HG03571 (cell line): Measurements from ENCODE around the gene IFI16.
"Not testable (repeated sequence)": the region's sequence is repeated elsewhere in the genome, so short reads cannot be mapped to it uniquely, and the experiment has no call there.

Experiments used
- ATAC-seq: cut with Tn5 transposase; IDR thresholded peaks from one replicate; pipeline ENCODE4 v1.9.1; 2021; ENCODE audit not compliant: unreplicated experiment

The IFI16 gene

DNA sequence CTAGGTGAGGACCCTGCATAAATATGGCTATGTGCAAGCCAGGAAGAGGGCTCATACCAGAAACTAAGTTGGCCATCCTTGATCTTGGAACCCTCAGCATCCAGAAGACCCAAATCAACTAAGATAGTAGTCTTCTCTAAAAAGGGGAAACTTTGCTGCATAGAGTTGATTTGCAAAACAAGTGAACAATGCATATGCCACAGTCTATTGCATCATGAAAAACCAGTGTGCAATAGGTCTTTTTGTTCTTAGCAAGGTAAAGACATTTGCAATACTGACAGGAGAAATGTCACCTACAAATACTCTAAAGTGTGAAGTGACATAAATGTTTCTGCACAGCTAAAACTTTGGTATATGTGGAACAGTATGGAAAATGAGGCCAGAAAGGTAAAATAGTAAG, 2.0 kb upstream of the IFI16 start:
- no peak for ATAC-seq

DNA sequence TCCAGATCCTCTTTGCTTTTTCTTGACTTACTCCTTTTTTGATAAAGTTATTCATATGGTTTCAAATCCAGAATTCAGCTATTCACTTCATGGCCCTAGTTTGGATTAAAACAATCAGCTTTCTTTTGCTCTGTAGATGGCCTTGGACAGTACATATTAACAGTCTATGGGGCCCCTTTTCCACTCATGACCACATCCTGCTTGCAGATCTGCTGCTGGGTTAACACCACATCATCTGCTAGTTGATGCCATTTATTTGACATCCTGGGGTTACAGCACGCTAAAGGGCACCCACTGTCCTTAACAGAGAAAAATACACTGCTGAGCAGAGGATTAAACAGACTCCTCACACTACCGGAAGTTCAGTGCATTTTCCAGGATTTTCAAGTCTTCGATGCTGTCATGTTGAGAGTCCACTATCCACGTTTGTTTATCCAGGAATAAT, 941 bp upstream of the IFI16 start:
- ATAC-seq = peak; percentile 87

DNA sequence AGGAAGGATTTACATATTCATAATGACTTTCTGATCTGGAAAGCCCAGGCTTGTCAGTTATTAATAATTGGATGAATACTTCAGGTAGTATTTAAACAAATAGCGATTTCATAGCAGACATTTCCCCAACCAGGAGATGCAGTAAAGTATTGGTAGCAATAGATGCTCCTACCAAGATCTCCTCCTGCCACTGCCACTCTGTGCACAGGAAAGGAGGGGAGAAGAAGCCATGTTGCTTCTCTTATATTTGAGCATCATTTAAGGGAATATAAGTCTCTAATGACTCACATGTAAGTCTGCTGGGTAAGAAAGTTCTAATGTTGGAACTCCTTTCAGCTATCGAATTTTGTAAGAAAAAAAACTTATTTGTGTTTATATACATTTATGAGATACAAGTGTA, 420 bp upstream of the IFI16 start:
- no peak for ATAC-seq

DNA sequence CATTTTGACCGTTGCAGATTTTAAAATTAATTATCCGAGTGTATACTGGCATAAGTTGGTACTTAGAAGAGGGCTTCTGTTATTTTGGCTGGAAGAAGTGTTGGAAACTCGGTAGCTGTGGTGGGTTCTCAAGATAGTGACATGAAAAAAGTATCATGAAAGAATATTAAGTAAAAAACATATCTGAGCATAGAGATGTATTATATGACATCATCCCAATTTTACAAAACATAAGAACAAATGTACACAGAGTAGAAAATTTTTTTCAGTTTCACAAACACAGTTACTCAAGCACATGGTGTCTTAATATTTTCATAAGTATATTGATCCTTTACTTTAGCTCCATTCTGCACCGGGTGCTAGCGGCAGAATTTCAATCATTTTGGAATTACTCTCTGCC, 684 bp downstream of the IFI16 start:
- ATAC-seq = no peak

DNA sequence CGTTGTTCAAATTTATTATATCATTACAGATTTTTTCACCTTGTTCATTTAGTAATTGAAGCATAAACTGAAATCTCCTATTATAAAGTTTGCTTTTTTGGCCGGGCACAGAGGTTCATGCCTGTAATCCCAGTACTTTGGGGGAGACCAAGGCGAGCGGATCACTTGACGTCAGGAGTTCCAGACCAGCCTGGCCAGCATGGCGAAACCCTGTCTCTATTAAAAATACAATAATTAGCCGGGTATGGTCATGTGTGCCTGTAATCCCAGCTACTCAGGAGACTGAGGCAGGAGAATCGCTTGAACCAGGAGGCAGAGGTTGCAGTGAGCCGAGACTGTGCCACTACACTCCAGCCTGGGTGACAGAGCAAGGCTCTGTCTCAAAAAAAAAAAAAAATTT, 1.3 kb downstream of the IFI16 start:
- ATAC-seq = not testable (repeated sequence)

DNA sequence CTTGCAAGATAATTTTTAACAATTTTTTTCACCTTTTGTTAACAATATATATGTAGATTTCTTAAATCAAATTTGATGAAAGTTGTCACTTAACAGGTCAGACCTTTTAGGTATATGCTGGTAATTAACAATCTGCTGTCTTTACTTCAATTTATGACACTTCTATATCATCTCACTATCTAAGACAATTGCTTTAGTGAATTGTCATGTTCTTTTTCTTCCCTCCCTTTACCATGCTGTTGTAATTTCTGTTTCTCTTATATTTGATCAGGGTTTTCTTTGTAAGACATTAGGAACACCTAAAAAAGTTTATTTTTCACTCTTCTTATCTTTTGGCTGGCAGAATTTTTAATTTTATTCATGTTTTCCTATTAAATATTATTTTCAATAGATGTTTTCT, 2.0 kb downstream of the IFI16 start:
- ATAC-seq = no peak

DNA sequence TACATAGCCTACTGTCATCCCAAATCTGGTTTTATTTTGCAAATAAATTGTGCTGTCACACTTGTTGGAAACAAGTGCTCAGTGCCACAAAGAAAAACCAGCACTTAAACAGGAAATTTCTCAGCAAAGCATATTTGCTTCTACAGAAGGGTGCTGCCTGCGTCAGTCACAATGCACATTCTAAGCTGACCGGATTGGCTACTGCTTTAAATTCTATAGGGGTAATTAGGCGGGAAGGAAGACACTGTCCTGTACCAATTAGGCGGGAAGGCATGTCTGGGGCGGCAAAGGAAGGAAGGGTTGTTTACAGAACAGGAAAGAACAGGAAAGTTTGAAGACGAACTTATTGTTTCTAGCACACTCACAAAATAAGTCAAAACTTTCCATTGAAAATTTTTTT, 2.8 kb downstream of the IFI16 start:
- ATAC-seq = no peak

DNA sequence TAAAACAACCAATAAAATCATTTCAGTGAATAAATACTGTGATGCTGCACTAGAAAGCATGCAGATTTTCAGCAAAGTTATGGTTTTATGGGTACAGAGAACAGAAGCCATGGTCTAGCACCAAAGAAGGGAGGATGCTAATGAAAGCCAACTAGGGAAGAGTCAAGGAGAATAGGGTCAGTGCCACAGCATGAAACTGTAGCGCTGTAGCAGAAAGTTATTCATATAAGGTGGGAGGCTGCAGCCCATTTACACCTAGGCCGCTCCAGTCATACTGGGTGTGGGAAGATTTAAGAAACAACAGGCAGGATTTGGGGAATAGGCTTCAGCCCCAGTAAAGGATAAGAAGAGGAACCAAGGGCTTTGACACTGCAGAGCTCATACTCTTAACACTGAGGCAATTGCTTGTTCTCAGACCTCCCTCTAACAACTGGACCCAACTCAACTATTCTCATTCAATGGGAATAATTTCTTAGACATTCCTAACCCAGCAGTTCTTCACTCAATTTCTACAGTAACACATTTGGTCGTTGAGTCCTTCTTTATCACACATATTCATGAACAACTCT, 4.4 kb downstream of the IFI16 start:
- no peak for ATAC-seq

DNA sequence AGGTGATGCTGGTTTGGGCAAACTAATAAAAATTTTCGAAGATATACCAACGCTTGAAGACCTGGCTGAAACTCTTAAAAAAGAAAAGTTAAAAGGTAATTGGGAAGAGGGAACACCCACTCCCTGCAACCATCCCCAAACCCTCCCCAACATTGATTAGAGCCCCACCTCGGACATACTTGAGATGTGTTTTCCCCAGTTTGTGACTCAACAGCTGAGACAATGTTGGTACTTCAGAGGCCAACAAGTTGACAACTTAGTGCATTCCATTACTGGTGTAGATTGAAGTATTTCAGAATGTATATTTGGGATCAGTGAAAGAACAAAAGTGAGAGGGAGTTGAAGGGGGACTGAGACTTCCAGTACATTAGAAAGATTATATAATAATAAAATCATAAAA, 5.1 kb downstream of the IFI16 start:
- ATAC-seq = no peak

DNA sequence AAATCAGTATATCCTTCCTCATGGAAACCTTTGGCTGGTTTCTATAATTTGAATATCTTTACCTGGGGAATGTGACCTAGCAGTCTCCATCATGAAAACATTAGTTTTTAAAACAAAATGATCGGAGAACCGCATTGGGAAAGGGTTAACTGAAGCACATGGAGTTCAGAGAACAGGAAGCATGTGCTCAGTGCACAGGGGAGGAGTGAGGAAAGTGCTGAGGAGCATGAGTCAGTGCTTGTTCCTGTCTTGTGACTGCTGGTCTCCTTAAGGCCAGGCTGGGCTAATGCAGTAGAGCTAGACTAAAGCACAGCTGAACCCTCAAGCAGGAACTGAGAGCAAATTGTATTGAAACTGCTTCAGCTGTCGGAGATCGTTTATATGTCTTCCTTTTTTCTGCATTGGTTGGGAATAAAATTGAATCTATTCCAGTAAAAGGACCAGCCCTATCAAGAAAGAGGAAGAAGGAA, 5.8 kb downstream of the IFI16 start:
- peak; percentile 92 for ATAC-seq

DNA sequence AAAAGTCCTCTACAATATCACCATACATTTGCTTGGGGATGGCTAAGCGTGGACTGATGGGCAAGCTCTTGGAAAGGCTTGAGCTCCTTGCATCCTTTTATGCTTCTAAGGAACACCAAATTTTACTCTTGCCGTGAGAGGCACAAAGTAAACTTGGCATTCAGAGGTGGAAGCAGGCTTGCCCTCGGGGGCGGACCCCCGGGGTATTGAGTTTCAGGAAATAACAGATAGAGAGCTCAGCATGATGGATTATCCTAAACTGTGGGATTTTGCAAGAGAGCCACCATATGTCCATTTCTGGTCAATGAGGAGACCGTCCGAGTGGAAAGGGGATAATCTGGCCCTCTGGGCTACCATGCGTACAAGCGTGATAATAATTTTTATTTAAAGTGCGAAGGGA, 14.0 kb downstream of the IFI16 start:
- no peak for ATAC-seq

DNA sequence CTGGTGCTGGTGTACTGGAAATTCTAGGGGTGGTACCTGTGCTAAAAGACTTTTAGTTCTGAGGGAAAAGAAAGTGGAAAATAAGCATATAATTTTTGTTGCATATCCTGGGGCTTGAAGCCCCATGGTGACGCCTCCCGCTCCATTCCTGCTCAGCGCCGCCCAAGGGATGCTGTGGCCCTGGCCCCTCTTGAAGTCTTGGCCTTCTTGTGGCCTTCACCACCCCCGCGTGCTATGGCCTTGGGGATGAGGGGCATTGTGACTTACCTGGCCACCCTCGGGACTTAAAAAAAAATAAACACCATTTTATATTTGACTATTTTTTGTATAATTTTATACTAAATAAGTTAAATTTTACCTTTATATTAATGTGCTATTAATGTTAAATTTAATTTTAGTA, 15.3 kb downstream of the IFI16 start:
- no peak for ATAC-seq

DNA sequence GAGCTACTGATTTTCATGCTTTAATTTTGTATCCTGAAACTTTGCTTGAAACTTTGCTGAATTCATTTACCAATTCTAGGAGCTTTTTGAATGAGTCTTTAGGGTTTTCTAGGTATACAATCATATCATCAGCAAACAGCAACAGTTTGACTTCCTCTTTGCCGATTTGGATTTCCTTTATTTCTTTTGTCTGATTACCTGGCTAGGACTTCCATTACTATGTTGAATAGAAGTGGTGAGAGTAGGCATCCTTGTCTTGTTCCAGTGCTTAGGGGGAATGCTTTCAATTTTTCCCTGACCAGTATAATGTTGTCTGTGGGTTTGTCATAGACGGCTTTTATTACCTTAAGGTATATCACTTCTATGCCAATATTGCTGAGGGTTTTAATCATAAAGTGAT, 17.1 kb downstream of the IFI16 start:
- ATAC-seq = not testable (repeated sequence)

DNA sequence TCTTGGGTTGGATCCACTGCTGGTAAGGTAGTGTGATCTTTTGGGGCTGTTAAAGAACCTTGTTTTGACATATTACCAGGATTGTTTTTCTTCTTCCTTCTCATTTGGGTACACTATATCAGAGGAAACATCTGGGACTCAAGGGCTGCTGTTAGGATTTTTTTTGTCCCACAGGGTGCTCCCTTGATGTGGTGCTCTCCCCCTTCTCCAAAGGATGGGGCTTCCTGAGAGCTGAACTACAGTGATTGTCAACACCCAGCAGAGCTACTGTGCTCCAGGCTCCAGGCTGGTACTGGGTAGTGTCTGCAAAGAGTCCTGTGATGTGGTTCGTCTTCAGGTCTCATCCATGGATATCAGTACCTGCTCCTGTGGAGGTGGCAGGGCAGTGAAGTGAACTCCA, 20.6 kb downstream of the IFI16 start:
- ATAC-seq = no peak

DNA sequence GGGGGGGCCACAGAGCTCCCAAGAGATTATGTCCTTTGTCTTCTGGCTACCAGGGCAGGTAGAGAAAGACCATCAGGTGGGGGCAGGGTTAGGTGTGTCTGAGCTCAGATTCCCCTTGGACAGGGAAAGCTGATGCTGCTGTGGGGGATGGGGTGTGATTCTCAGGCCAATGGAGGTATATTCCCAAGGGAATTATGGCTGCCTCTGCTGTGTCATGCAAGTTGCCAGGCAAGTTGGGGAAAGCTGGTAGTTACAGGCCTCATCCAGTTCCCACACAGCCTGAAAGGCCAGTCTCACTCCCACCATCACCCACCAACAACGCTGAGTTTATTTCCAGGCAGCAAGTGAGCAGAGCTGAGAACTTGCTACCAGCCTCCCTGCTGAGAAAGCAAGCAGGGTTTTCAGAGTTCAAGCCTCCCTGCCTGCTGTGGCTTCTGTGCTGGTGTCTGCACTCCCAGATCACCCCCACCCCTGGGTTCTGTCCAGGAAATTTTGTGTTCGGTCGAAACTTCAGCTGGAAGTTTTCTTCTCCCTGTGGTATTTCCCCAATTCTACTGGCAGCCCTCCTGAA, 21.3 kb downstream of the IFI16 start:
- no peak for ATAC-seq

DNA sequence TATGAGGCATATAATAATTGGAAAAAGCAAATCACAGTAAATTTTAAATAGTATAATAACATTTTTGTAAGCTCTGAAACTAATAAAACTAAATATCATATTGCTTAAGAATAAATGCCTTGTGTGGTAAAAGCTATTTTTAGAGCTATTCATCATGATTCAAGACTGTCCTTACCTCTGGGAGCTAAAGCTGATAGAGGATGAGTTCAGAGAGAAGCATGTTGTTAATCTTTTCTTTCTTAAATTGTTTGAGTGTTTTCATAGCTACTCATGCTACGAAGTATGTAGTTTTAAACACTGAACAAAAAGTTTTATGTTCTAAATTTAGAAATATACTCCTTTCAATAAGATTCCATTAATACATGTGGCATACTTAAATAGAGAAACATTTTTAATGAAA, 30.5 kb downstream of the IFI16 start:
- ATAC-seq = no peak

DNA sequence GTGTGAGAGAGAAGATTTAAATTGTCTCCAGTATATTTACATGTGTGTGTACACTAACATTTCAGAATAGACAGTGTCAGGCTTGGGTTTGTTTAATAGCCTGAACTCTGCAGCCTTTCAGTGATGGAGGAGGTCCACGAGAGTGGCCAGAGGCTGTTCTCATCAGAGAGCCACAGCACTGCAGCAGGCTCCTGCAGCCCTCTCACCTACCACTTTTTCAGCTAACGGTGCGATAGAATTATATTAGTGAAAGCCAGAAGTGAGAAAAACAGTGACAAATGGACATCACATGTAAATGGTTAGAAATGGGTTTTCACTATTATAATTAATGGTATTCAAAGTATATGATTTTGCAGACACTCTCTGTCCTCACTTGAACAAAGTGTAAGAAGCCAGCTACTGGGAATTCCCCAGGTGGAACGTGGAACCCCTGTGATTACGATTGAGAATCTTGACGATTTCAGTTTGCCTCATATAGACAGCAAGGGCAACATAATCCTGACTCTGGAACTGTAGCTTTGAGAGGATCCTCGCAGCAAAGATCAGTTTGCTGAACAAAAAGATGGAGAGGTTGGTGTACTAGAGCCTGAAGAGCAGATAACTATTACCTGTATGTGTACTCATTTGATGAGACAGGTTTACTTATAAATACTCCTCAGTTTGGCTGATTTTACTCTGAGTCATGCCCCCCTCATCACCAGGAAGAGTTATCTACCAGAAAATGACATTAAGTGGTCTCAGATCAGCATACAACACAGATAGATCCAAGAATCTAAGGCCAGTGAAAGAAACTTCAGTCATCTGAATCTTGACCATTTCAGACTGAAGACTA, 31.4 kb downstream of the IFI16 start:
- no peak for ATAC-seq

DNA sequence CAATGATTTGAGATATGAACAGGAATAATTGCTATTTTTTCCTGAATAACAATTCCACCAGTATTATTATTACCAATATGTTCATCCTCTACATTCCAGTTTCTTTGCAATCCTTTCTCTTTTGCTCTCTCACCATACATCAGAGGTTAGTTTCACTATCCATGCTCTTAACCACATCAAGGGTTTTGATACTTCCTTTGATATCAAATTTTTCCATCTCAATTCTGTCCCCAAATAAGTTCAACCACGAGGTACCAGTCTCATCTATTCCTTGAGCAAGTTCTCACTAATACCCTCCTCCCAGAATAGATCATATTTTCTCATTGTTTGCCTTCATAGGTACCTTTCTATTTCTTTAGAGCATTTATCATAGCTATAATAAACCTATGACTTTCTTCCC, 36.8 kb downstream of the IFI16 start:
- not testable (repeated sequence) for ATAC-seq

DNA sequence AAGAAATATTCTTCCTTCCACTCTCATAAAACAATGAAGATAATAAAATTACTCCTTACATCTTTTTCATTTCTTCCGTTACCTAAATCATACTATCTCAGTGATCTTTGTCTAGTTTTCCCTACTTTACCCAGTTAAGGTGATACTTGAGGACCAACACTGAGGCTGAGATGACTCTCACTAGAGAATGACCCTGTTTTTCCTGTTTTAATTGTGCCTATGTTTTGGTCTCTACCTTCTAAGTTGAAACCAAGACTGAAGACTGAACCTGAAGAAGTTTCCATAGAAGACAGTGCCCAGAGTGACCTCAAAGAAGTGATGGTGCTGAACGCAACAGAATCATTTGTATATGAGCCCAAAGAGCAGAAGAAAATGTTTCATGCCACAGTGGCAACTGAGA, 41.7 kb downstream of the IFI16 start:
- no peak for ATAC-seq

DNA sequence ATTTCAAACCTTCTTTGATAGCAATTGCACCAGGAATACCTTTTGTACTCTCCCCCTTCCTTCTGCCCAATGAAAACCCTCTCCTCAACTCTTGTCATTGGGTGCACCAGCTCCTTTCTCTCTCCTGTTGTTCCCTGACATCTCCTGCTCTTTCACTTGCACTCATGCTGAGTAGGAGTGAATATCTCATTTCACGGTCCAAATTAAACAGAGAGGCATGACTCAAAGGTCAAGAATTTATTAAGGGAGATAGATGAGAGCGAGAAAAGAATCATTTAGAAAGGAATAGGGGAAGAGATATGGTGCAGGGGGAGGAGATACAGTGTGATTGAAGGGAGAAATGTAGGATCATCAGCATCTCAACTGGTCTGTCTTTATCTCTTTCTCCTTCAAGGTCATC, 44.7 kb downstream of the IFI16 start:
- ATAC-seq = no peak

DNA sequence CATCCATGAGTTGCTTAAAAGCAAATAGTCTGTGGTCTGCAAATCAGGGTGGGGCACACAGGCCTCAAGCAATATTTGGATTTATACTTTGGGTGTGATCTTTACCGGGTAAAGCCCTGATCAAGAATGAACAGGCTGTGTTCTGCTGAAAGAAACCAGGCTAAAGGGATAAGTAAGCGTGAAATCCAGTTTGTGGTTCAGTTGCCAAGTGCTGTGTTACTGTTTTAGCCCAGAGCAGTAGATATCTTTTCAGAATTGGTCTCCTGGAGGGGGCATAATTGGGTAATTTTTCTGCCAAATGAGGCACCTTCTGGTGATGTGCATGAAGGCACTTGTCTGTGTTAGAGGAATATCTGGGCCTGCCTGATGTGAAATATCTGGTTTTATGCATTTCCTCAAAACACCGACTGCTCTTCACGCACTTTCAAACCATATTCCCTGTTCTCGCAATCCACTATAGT, 45.5 kb downstream of the IFI16 start:
- ATAC-seq = no peak

DNA sequence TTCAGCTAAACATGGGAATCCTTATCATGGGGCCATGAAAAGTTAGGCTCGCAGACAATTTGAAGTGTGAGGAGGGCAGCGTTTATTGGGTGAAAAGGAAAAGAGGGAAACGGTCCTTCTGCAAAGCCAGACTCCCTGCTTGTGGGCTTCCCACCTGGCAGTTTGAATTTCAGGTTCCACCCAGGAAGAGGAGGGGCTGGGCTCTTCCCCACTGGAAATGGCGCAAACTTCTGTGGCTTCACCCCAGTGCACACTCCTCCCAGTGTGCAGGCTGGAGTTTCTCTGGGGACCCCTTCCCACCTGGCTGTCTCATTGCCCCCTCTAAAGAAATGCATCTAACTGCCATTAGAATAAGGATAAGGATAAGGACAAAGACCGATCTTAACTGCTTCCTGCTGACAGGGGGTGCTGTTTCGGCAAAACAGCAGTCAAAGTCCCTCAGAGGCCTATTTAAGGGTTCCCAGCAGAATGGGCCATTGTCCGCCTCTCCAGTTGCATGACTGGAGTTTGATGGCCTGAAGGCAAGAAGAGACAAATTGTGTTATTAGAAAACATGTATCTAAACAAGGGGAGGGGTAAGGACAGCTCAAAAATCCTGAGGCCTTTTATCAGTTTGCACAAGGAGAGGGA, 46.5 kb downstream of the IFI16 start:
- ATAC-seq = no peak
